LNCaP clone FGC (cell line): Measurements from ENCODE around the gene NFX1.
A peak's percentile ranks its signal among the peaks of the same experiment; 100 is the strongest.

Experiments used
- DNase-seq: peaks from one replicate; pipeline ENCODE4 v3.0.0-alpha.2; 2011; ENCODE audit warnings: low read depth
- H3K4me3 ChIP-seq: 2 replicates; pipeline ENCODE4 v1.5.1; 2011; ENCODE audit warnings: mild to moderate bottlenecking, low read depth, low read length, control low read depth
- TF ChIP-seq, protein P1 (sequence below): IDR thresholded peaks from 2 replicates; pipeline ENCODE4 v1.5.1; 2012; ENCODE audit warnings: mild to moderate bottlenecking; ENCODE audit not compliant: control insufficient read depth, insufficient read depth; ENCODE audit errors: extremely low read depth

Gene NFX1

DNA sequence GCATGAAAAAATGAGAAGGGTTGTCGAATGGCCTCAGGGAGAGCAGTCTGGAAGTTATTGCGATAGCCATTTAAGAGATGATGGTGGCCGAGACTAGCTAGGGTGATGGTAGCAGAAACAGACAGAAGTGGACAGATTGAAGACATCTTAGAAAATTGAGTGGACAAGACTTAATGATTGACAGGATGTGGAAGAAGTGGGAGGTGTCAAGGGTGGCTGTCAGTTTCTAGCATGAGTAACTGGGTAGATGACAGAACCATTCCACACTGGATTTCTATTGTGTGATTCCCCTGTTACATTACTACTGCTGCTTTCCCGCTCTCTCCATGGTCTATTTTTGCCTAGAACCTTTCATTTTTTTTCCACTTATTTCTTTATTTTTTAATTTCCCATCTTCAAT, 12.8 kb upstream of the NFX1 start:
- TF ChIP-seq, protein P1, sequence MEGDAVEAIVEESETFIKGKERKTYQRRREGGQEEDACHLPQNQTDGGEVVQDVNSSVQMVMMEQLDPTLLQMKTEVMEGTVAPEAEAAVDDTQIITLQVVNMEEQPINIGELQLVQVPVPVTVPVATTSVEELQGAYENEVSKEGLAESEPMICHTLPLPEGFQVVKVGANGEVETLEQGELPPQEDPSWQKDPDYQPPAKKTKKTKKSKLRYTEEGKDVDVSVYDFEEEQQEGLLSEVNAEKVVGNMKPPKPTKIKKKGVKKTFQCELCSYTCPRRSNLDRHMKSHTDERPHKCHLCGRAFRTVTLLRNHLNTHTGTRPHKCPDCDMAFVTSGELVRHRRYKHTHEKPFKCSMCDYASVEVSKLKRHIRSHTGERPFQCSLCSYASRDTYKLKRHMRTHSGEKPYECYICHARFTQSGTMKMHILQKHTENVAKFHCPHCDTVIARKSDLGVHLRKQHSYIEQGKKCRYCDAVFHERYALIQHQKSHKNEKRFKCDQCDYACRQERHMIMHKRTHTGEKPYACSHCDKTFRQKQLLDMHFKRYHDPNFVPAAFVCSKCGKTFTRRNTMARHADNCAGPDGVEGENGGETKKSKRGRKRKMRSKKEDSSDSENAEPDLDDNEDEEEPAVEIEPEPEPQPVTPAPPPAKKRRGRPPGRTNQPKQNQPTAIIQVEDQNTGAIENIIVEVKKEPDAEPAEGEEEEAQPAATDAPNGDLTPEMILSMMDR, result no peak
- no peak for DNase-seq
- H3K4me3 ChIP-seq, result no peak overlapping the region

DNA sequence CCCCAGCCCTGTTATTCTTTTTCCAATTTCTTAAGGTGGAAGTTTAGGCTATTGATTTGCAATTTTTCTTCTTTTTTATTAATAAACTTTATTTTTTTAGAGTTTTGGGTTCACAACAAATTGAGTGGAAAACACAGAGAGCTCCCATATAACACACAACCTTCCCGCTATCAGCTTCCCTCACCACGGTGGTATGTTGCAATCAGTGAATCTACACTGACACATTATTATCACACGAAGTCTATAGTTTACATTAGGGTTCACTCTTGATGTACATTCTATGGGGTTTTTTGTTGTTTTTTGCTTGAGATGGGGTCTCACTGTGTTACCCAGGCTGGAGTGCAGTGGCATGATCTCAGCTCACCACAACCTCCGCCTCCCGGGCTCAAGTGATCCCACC, 4.8 kb upstream of the NFX1 start:
- no peak for DNase-seq
- TF ChIP-seq, protein P1, result no peak
- H3K4me3 ChIP-seq, result no peak overlapping the region

DNA sequence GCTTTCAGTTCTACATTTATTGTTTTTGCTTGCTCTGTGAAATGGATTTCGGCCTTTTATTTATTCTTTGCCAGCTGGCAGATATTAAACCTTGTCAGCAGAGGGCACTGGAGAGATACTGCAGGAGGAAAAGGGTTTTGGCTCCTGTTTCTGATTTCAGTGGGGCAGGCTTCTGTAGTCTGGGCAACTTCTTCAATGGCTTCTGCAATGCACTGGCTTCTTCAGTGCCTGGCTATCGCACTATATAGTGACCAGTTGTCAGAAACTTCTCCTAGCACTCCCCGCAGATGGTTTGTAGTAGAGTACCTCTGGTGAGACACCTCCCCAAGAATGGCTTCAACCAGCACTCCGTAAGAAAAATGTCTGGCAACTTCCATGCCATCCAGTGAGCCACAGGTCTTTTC, 3.2 kb upstream of the NFX1 start:
- H3K4me3 ChIP-seq, result no peak overlapping the region
- TF ChIP-seq, protein P1, result peak; percentile 73
- DNase-seq, result peak; percentile 66

DNA sequence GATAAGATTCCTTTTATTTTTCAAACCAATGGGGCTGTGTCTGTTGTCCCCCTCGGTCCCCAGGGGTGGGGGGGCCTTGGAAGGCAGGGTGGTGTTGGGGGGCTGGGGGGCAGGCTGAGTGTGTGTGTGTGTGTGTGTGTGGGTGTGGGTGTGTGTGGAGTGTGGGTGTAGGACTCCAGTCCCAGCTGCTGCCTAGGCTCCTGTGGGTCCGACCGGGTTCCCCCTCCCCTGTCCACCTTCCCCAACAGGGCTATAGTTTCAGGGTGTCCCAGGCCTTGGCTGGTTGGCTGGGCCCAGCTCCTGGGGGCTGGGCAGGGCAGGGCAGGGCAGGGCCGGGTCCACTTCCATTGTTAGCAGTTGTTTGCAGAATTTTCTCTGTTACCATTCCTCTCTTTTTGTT, 2.1 kb upstream of the NFX1 start:
- DNase-seq, result no peak
- H3K4me3 ChIP-seq, result no peak overlapping the region
- TF ChIP-seq, protein P1, result no peak

DNA sequence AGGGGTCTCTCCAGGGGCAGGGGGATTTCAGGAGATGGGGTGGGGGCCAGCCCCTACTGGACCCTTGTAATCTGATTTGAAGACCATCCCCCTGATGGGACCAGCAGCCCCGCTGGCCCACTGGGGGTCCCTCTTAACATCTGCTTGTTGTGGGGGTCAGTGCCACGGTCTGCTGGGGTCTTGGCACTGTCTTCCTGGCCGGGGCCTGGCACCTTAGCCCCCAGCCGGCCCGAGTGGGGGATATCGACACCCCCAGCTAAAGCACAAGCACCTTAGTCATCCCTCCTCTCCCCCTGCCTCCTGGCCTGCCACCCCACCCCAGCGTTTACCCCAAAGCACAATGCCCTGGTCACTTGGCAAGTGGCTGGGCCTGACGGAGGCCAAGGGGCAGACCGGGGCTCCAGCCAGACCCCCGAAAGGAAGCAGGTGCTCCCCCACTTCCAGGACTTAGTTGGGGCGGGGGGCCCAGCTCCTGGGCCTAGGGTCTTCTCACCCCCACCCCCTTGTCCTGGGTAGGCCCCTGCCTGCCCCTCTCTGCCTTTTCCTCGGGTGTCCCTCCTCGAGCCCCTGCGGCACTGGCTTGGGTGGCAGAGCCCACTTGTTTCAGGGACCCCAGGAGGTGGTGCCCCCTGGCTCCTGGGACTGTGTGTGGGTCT, 1.4 kb upstream of the NFX1 start:
- TF ChIP-seq, protein P1, result no peak
- DNase-seq, result no peak
- peak overlapping the region; percentile 95 for H3K4me3 ChIP-seq

DNA sequence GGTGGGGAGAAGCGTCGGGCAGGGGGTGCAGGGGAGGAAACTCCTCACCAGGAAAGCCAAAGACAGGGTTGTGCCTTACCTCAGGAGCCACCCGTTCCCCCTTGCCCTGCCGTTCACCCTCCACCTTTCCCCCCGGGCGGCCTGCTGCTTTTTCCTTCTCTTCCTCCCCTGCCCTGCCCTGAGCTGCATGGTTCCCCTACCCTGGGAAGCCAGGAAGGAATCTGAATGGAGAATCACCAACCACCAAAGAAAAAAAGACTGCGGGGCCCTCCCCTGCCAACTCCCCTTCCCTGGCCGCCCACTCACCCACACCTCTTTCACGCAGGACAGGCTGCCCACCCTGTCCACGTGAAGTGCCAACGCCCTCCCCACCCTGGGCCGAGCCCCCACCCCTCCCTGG, 820 bp upstream of the NFX1 start:
- peak overlapping the region; percentile 95 for H3K4me3 ChIP-seq
- TF ChIP-seq, protein P1, result no peak
- DNase-seq, result no peak

DNA sequence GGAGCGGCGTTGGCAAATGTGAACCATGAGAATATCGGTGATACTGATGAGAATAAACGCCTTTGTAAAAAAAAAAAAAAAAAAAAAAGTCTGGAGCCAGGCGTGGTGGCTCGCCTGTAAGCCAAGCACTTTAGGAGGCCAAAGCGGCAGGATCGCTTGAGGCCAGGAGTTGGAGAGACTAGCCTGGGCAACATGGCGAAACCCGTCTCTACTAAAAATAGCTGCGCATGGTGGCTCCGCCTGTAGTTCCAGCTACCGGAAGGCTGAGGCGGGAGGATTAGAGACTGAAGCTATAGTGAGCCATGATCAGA, 425 bp upstream of the NFX1 start:
- peak overlapping the region; percentile 95 for H3K4me3 ChIP-seq
- TF ChIP-seq, protein P1, result no peak
- DNase-seq, result no peak
